Hepatic stellate cell (primary cell): ENCODE measurements around the gene CCDC149.
"Not testable (repeated sequence)": the region's sequence is repeated elsewhere in the genome, so short reads cannot be mapped to it uniquely, and the experiment has no call there.

Experiments used
- DNase-seq: peaks from one replicate; pipeline ENCODE4 v3.0.0; 2011; ENCODE audit warnings: low spot score

Gene CCDC149

DNA sequence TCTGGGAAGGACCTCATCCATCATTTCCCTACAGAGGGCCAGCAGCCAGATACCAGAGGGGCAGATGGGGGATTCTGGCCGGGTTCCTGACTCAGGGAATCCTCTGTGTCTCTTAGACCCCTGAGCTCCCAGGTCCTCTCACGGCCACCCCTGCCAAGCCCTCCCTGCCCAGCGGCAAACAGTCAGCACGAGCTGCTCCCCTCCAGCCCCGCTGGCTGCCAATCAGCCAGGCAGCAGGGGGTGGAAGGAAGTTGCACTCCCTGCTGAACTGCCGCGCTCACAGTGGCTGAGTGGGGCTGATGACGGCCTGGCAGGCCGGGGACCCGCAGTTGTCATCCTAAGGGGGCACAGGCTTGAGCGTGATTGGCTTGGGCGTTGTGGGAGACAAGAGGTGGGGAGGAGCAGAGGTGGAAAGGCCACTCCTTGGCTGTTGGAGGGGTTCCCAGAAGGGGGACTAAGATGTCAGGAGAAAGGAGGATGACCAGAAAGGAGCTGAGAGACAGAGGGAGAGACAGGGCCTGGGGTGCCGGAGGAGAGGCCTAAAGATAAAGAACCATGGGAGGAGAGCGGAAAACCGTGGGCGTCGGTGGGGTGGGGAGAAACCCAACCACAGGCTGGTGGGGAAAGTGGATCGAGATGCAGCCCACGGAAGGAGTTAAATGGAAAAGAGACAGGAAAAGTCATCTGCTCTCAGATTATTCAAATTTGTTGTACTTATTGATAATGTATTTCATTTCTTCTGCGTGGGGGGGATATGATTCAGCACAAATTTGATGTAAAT is 4.4 kb upstream of the CCDC149 start:
- DNase-seq: no peak

GRCh38 chr4:24915121-24915922 is 2.5 kb upstream of the CCDC149 start:
- no peak for DNase-seq

GRCh38 chr4:24914460-24914859 is 1.6 kb upstream of the CCDC149 start:
- no peak for DNase-seq

DNA sequence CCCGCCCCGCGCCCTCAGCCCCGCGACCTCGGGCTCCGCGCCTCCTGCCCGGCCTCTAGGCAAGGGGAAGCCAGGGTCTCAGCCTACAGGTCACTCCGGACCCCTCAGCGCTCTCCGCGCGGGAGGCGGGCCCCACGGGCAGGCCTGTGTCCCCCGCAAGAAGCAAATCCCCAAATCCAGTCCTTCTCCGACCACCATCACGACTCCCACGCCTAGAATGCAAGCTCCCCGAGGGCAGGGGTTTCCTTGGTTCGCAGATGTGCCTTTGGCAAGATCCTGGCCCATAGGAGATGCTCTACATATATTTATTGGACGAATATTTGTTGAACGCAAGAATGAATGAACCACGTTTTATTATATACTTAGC is 260 bp upstream of the CCDC149 start:
- no peak for DNase-seq

DNA sequence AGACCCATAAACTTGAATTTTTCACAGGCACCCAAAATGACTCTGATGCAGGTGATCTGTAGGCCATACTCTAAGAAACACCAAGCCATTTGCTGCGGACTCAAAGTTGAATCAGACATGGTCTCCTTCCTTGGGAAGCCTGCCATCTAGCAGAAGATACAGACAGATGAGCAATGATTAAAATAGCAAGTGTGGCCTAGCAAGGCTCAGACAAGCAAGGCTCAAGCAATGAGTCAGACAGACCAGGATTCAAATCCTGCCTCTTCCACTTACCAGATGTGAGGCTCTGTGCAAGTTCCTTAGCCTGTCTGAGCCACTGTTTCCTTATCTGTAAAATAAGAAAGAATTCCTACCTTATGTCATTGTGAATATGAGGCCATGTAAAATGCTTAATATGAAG is 2.3 kb downstream of the CCDC149 start:
- DNase-seq: no peak

- not testable (repeated sequence) for DNase-seq
Observed at GRCh38 chr4:24909606-24910005, 3.2 kb downstream of the CCDC149 start.

GRCh38 chr4:24897639-24898038 is 15.2 kb downstream of the CCDC149 start:
- no peak for DNase-seq

DNA sequence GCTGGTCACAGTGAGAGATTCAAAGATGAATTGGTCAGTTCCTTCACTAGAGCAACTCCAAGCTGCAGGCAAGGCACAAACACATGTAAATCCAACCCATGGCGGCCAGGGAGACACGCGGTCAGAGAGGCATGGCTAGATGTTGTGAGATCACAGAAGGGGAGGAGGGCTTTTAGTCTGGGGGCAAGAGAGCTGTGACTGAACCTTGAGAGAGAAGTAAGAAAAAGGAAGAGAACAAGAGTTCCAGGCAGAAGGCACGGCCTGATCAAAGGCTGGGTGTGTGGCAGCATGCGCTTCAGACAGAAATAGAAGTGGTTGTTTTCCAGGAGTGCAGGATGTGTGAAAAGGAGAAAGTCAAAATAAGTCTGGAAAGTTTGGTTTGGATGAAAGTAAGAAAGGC is 15.9 kb downstream of the CCDC149 start:
- DNase-seq: no peak

DNA sequence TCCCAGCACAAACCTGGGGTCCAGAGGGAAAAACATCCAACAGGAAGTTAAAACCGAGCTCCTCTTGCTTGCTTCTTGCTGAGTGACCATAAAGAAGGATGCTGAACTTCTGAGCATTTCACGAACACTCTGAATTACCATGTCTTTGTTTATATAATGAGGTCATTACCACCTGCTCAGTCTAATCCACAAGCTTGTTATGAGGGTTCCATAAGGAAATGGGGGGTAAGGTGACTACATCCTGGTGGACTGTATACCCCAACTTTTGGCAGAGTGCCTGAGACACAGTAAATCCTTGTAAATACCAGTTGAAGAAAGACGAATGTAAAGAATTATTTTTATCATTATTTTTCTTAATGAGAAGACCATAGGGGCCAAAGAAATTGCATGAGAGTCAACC is 16.8 kb downstream of the CCDC149 start:
- DNase-seq: no peak

GRCh38 chr4:24895461-24895860 is 17.4 kb downstream of the CCDC149 start:
- no peak for DNase-seq

DNA sequence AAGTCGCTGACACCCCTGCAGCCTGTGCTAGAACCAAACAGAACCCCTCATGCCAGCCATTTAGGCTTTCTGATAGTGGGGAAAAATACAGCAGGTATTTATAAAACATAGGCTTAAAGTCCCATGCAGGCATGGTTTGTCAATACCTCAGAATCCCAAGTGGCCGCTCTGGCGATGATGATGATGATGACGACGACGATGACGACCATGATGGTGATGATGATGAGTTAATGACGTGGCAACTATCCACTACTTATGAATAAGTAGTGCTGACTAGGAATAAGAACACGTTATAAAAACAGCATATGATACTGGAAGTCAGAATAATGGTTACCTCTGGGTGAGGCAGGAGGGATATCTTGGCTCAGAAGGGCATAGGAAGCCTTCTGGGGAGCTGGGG is 18.0 kb downstream of the CCDC149 start:
- no peak for DNase-seq

GRCh38 chr4:24894243-24894642 is 18.6 kb downstream of the CCDC149 start:
- DNase-seq: no peak

GRCh38 chr4:24892778-24893177 is 20.1 kb downstream of the CCDC149 start:
- DNase-seq: no peak

- no peak for DNase-seq
Observed at GRCh38 chr4:24892278-24892677, 20.6 kb downstream of the CCDC149 start.

GRCh38 chr4:24890561-24891126 is 22.2 kb downstream of the CCDC149 start:
- no peak for DNase-seq

DNA sequence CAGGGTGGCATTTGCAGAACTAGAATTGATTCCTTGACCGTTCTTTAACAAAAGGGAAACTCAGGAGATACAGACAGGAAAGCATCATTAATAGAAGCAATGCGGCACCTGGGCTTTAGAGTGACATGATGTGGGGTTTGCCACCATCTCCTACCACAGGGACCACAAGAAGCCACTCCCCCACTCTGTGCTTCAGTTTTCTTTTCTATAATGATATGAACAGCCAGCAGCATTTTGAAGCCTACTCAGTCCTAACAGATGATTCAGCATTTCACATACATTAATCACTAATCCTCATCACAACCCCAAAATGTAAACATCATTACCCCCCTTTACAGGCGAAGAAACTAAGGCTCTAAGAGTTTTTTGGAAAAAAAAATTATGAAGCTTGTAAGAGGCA is 22.9 kb downstream of the CCDC149 start:
- DNase-seq: no peak

DNA sequence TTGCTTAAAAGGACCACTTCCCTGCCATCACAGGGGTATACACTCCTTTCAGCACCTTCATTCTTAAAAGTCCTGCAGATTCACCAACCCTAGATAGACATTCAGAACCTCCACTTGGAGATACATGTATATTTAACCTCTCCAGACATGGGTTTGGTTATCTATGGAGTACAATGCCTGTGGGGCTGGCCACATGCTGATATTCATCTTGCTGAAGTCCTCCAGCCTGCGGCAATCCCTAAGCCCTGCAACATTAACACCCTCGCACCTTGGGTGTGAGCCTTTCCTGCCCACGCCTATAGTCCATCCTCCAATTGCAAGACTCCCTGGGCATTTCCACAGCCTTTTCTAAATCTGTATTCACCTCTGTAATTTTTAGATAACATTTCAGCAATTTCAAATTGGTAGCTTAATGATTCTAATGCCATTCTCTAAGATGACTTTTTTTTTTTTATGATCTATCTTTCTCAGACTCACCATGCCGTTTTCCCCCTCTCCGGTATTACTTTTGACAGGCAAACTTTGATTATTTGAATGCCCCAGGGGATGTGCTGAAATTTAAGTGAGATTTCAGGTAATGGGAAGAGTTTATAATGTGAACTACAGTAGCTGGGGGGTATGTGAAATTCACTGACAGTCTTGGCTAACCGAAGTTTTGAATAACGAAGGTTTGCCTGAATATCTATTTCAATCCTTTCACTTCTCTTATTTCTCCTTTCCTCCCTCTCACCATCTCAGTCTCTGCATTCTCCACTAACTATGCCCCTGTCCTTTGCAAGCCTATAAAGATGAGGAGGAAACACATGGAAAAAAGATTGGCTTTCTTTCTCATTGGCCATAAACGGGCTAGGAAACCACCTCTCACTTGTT is 24.1 kb downstream of the CCDC149 start:
- no peak for DNase-seq

GRCh38 chr4:24887881-24888430 is 24.9 kb downstream of the CCDC149 start:
- DNase-seq: no peak

DNA sequence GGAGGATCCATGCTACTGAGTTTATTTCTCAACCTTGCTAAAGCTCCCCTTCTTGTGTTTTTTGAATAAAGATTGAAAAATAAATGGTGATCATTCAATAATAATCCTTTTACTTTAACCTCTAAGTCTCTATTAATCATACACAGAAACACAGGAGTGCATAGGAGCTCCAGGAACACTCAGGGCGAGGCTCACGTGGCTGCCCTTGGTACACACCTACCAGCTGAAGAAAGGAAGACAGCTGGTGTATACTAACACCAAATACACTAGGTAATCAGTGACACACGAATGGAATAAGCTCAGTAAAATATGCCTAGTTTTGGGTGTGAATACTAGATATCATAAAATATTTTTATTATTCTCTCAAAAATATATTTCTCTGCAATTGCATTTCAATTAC is 26.2 kb downstream of the CCDC149 start:
- DNase-seq: no peak

DNA sequence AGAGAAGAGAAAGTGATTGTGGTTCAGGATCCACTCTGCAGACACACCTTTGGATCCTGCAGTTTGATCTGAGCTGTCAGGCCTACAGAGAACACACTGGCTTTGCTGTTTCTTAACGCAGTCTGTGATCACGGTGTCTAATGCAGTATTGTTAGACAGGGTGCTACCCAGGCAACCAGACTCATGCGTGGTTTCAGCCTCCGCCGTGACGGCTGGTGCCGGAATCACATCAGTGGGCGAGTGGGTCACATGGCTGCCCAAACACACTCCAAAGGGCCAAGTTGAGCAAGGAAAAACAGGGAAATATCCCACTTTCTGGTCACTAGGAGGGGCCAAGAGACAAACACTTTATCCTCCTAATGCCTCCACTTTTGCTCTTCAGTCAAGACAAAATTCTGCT is 27.5 kb downstream of the CCDC149 start:
- DNase-seq: no peak

DNA sequence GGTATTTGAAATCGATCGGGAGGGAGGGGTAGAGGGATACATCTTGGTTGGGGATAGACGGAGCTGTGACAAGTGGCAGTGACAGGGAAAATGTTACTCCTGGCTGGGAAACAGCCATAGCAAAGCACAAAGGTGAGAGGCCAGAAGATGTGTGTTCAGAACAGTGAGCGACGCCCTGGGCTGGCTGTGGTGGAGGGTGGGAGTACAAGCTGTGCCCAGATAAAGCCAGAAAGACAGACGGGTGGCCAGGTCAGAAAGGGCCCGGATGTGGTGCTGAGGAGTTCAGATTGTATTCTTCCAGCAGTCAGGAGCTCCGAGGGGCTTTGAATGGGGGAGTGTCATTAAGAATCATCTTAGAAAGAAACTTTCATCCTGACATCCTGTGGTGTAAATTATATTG is 27.9 kb downstream of the CCDC149 start:
- no peak for DNase-seq
